HCT116 (cell line): Measurements from ENCODE around the gene MCF2L2. TPM values are rescaled to one million over a fixed set of nuclear protein-coding genes. Genes with fewer than 3 reads are reported as not detected.

Experiments used
- ATAC-seq: fragments of 200-7000 bp; cut with Tn5 transposase; 2 replicates; pipeline ENCODE4 v1.9.1; 2020; ENCODE audit warnings: mild to moderate bottlenecking, moderate library complexity
- BruUV-seq: library from RNA; stranded (reverse); fragments of 400-500 nt; replicated peaks from 2 replicates; lab custom pipeline; 2021; lab: Mats Ljungman, UMichigan
- CTCF ChIA-PET: fragments of 300-600 bp; sonication (Branson Sonifier 250); formaldehyde crosslinking; loops from one replicate; lab custom pipeline; 2021; ENCODE audit warnings: antibody characterized with exemption; lab: Charles Lee
- POLR2A ChIA-PET: fragments of 300-600, 350-600 bp; sonication (Branson Sonifier 250); formaldehyde crosslinking; loops from one replicate; lab custom pipeline; 2021; ENCODE audit warnings: antibody characterized with exemption; lab: Charles Lee
- RAD21 ChIA-PET, 2 experiments: fragments of 300-600 bp; sonication (Branson Sonifier 250); formaldehyde crosslinking; loops; one replicate each; lab custom pipeline; 2023; ENCODE audit warnings: low total read pairs in 2 of 2; ENCODE audit not compliant: uncharacterized antibody in 2 of 2, unreplicated experiment in 2 of 2, low non-redundant PET in 1 of 2; lab: Charles Lee
- DNase-seq: peaks from one replicate; pipeline ENCODE4 v3.0.0-alpha.2; 2010; ENCODE audit warnings: low read depth, low spot score
- H2AFZ ChIP-seq: fragments of 200-600 bp; shearing (Covaris generic), sonication (generic); 2 replicates; pipeline ENCODE4 v1.6.1; 2017; ENCODE audit warnings: low read depth, mixed run types, mixed read lengths, antibody characterized with exemption, low read length; ENCODE audit not compliant: poor library complexity, severe bottlenecking
- H3K27ac ChIP-seq: 2 replicates; pipeline ENCODE4 v1.5.1; 2012; ENCODE audit warnings: low read depth, low read length
- H3K27me3 ChIP-seq: fragments of 200-600 bp; sonication (generic); 2 replicates; pipeline ENCODE4 v1.6.1; 2016; ENCODE audit warnings: mixed run types, low read length, mixed read lengths; ENCODE audit not compliant: insufficient read depth
- H3K36me3 ChIP-seq, 2 experiments: fragments of 200-500 bp in 1 of 2; fragments of 200-600 bp in 1 of 2; sonication (Bioruptor generic) in 1 of 2; sonication (generic) in 1 of 2; 2 replicates each; pipeline versions ENCODE4 v1.5.1 to v1.6.1; 2014 to 2016; ENCODE audit warnings: low read length in 2 of 2, inconsistent platforms in 1 of 2, mixed read lengths in 1 of 2, mixed run types in 1 of 2; ENCODE audit not compliant: insufficient read depth in 2 of 2, control insufficient read depth in 1 of 2
- H3K4me1 ChIP-seq, 2 experiments: fragments of 200-600 bp in 1 of 2; sonication (generic) in 1 of 2; 2 replicates each; pipeline versions ENCODE4 v1.5.1 to v1.6.1; 2012 to 2017; ENCODE audit warnings: low read length in 2 of 2, inconsistent platforms in 1 of 2, mild to moderate bottlenecking in 1 of 2, mixed read lengths in 1 of 2, mixed run types in 1 of 2, moderate library complexity in 1 of 2; ENCODE audit not compliant: insufficient read depth in 2 of 2, control insufficient read depth in 1 of 2
- H3K4me2 ChIP-seq: fragments of 200-600 bp; sonication (generic); 2 replicates; pipeline ENCODE4 v1.6.1; 2017; ENCODE audit warnings: mixed run types, low read length, mixed read lengths
- H3K4me3 ChIP-seq, 2 experiments: fragments of 200-600 bp in 1 of 2; sonication (generic) in 1 of 2; replicated peaks in 1 of 2; 2 replicates each; pipeline ENCODE4 v1.5.1; 2011 to 2016; ENCODE audit warnings: low read length in 2 of 2, control low read depth in 1 of 2, low read depth in 1 of 2, mild to moderate bottlenecking in 1 of 2, mixed read lengths in 1 of 2, mixed run types in 1 of 2
- H3K79me2 ChIP-seq: fragments of 200-600 bp; sonication (generic); 2 replicates; pipeline ENCODE4 v1.6.1; 2017; ENCODE audit warnings: mild to moderate bottlenecking, mixed run types, low read length, moderate library complexity, mixed read lengths; ENCODE audit not compliant: insufficient read depth
- H3K9ac ChIP-seq: fragments of 200-600 bp; sonication (generic); 2 replicates; pipeline ENCODE4 v1.6.1; 2016; ENCODE audit warnings: low read length, mixed read lengths
- H3K9me2 ChIP-seq: fragments of 200-600 bp; sonication (generic), shearing (Covaris generic); 2 replicates; pipeline ENCODE4 v1.6.1; 2017; ENCODE audit warnings: mixed run types, mild to moderate bottlenecking, moderate library complexity; ENCODE audit not compliant: insufficient read depth
- H3K9me3 ChIP-seq, 2 experiments: fragments of 200-500 bp in 1 of 2; fragments of 200-600 bp in 1 of 2; sonication (Bioruptor generic) in 1 of 2; sonication (generic) in 1 of 2; 2 replicates each; pipeline ENCODE4 v1.6.1; 2014 to 2017; ENCODE audit warnings: low read length in 2 of 2, mixed read lengths in 2 of 2, inconsistent platforms in 1 of 2, low read depth in 1 of 2, mild to moderate bottlenecking in 1 of 2, mixed run types in 1 of 2, moderate library complexity in 1 of 2; ENCODE audit not compliant: control insufficient read depth in 1 of 2, insufficient read depth in 1 of 2
- H4K20me1 ChIP-seq: fragments of 200-600 bp; sonication (generic), shearing (Covaris generic); 2 replicates; pipeline ENCODE4 v1.6.1; 2017; ENCODE audit warnings: mixed run types, mild to moderate bottlenecking, moderate library complexity; ENCODE audit not compliant: insufficient read depth
- CBX3 ChIP-seq: IDR thresholded peaks from 2 replicates; pipeline ENCODE4 v1.6.1; 2012; ENCODE audit warnings: low read depth
- CEBPB ChIP-seq: IDR thresholded peaks from 2 replicates; pipeline ENCODE4 v1.6.1; 2012; ENCODE audit warnings: low read depth
- EGR1 ChIP-seq: IDR thresholded peaks from 2 replicates; pipeline ENCODE4 v1.6.1; 2012; ENCODE audit warnings: low read depth
- ELF1 ChIP-seq: IDR thresholded peaks from 2 replicates; pipeline ENCODE4 v1.6.1; 2012; ENCODE audit warnings: low read depth, borderline replicate concordance
- EZH2 ChIP-seq: fragments of 200-600 bp; sonication (generic); IDR thresholded peaks from 2 replicates; pipeline ENCODE4 v1.6.1; 2017; ENCODE audit warnings: antibody characterized with exemption, mixed run types
- EZH2phosphoT487 ChIP-seq: fragments of 200-600 bp; IDR thresholded peaks from 2 replicates; pipeline ENCODE4 v1.6.1; 2018; ENCODE audit warnings: antibody characterized with exemption, borderline replicate concordance
- FOSL1 ChIP-seq: IDR thresholded peaks from 2 replicates; pipeline ENCODE4 v1.6.1; 2012; ENCODE audit warnings: low read depth
- JUND ChIP-seq: IDR thresholded peaks from 2 replicates; pipeline ENCODE4 v1.6.1; 2012
- POLR2A ChIP-seq: IDR thresholded peaks from 2 replicates; pipeline ENCODE4 v1.7.0; 2011; ENCODE audit warnings: borderline replicate concordance; ENCODE audit not compliant: insufficient read depth, insufficient read length; ENCODE audit errors: extremely low read depth
- POLR2AphosphoS5 ChIP-seq: IDR thresholded peaks from 2 replicates; pipeline ENCODE4 v1.6.1; 2011; ENCODE audit warnings: mild to moderate bottlenecking, low read depth, low read length, moderate library complexity
- RAD21 ChIP-seq: IDR thresholded peaks from 2 replicates; pipeline ENCODE4 v1.6.1; 2012; ENCODE audit warnings: low read depth, mild to moderate bottlenecking
- SIN3A ChIP-seq: IDR thresholded peaks from 2 replicates; pipeline ENCODE4 v1.6.1; 2012; ENCODE audit warnings: low read depth
- SRF ChIP-seq: IDR thresholded peaks from 2 replicates; pipeline ENCODE4 v1.6.1; 2012; ENCODE audit warnings: low read depth
- TCF7L2 ChIP-seq: IDR thresholded peaks from 2 replicates; pipeline ENCODE4 v1.7.0; 2011; ENCODE audit warnings: borderline replicate concordance, inconsistent platforms; ENCODE audit not compliant: insufficient read depth, insufficient read length; ENCODE audit errors: extremely low read depth
- YY1 ChIP-seq: IDR thresholded peaks from 2 replicates; pipeline ENCODE4 v1.6.1; 2011; ENCODE audit warnings: low read length, low read depth, moderate library complexity, mild to moderate bottlenecking; ENCODE audit not compliant: insufficient replicate concordance; ENCODE audit errors: extremely low read depth
- ZFX ChIP-seq: fragments of 450-650 bp; IDR thresholded peaks from 2 replicates; pipeline ENCODE4 v1.6.1; 2017
- intact Hi-C: fragments of 100-400 bp; cut with micrococcal nuclease; formaldehyde crosslinking; loops from 2 replicates; pipeline ENCODE4 v1.10.0; 2022
- total RNA-seq: library from RNA; stranded (reverse); gene quantifications from one replicate; pipeline ENCODE4 v1.2.1, GENCODE V29; 2021; ENCODE audit not compliant: unreplicated experiment
- TF ChIP-seq, protein P1 (sequence below): IDR thresholded peaks from 2 replicates; pipeline ENCODE4 v1.6.1; 2012
- TF ChIP-seq, protein P2 (sequence below): IDR thresholded peaks from 2 replicates; pipeline ENCODE4 v1.6.1; 2011; ENCODE audit warnings: mild to moderate bottlenecking, low read length, moderate library complexity; ENCODE audit not compliant: insufficient replicate concordance; ENCODE audit errors: extremely low read depth
- TF ChIP-seq, protein P3 (sequence below), 3 experiments: fragments of 200-600 bp in 1 of 3; sonication (generic) in 1 of 3; IDR thresholded peaks in 2 of 3; conservative IDR thresholded peaks in 1 of 3; 2 replicates each; pipeline ENCODE4 v1.5.1; 2012 to 2017; ENCODE audit warnings: low read depth in 2 of 3, low read length in 2 of 3, antibody characterized with exemption in 1 of 3, borderline replicate concordance in 1 of 3, control low read depth in 1 of 3, mild to moderate bottlenecking in 1 of 3, mixed read lengths in 1 of 3, mixed run types in 1 of 3, moderate library complexity in 1 of 3; ENCODE audit not compliant: insufficient read depth in 1 of 3
- TF ChIP-seq, protein P4 (sequence below): IDR thresholded peaks from 2 replicates; pipeline ENCODE4 v1.6.1; 2012; ENCODE audit warnings: low read depth

The MCF2L2 gene
- total RNA-seq, 1 experiment from 2014 or later: 1.5 TPM

DNA sequence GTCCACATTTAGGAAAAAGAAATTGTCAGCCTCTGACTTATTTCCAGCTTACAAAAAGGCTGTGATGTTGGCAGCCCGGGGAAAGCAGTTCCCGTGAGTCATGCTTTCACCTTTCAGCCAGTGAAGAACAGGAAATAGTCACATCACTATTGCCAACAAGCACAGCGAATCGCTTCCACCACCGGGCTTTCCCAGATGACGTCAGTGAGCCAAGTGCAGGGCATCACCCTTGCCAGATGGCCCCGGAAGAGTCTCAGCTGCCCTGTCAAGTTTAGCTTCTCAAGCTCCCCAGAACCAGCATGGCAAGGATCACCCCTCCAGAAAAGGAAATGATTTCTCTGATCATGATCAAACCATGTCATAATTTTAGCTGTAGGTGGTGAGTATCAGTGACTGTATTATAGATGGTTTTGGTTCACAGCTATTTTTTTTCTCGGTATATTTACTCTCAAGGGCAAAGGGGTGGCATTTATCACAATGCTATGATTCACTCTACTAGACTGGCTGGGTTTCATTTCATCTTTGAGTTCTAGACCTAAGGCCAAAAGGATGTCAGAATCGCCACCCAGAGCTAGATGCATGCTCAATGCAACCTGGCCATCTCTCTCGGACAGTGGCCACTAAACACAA is 142.5 kb downstream of the MCF2L2 start:
- no peaks in the 10 kb centered on the region for H4K20me1 ChIP-seq
- no peak overlapping the region for H2AFZ ChIP-seq
- intact Hi-C loops: no loop called here
- ChIA-PET RAD21 (no interaction called here), CTCF (interaction anchor here (0.7 to 1.8 kb wide), 2 partner anchors 10 to 97 kb away, joined by 3 to 8 read pairs; no protein-coding TSS in a partner anchor), POLR2A (interaction anchor here (0.8 to 2.1 kb wide), 2 partner anchors 11 to 13 kb away, joined by 3 to 8 read pairs; no protein-coding TSS in a partner anchor)
- peak; percentile 97 for ATAC-seq
- peak overlapping the region; percentile 69 for H3K27ac ChIP-seq
- no peaks in the 10 kb centered on the region for H3K27me3 ChIP-seq
- H3K4me3 ChIP-seq: peak overlapping the region; percentile 35 to 50
- peaks cover 12 to 30% of the 10 kb centered on the region in 2 experiments for H3K4me1 ChIP-seq
- H3K36me3 ChIP-seq: no peaks in the 10 kb centered on the region
- TSS peak; percentile 94 for BruUV-seq
- peak overlapping the region; percentile 47 for H3K9ac ChIP-seq
- peak; percentile 92 for DNase-seq
- H3K9me3 ChIP-seq: no peaks in the 10 kb centered on the region
- no peaks in the 10 kb centered on the region for H3K9me2 ChIP-seq
- H3K4me2 ChIP-seq: peak overlapping the region; percentile 72
- no peaks in the 10 kb centered on the region for H3K79me2 ChIP-seq
- TF ChIP-seq RAD21 (peak; percentile 12; the same call in 1 of the 2 replicates), CEBPB (no peak; the same call in 1 of the 2 replicates), POLR2A (no peak), CBX3 (peak; percentile 81), FOSL1 (peak; percentile 84), POLR2AphosphoS5 (peak; percentile 74), EGR1 (no peak), SRF (peak; percentile 60; the same call in 1 of the 2 replicates), EZH2 (no peak), EZH2phosphoT487 (no peak), ZFX (no peak), SIN3A (peak; percentile 81), ELF1 (peak; percentile 47; the same call in 1 of the 2 replicates), TCF7L2 (no peak), JUND (peak; percentile 86), YY1 (peak; percentile 34)
- TF ChIP-seq, protein P1, sequence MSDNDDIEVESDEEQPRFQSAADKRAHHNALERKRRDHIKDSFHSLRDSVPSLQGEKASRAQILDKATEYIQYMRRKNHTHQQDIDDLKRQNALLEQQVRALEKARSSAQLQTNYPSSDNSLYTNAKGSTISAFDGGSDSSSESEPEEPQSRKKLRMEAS: no peak
- TF ChIP-seq, protein P2, sequence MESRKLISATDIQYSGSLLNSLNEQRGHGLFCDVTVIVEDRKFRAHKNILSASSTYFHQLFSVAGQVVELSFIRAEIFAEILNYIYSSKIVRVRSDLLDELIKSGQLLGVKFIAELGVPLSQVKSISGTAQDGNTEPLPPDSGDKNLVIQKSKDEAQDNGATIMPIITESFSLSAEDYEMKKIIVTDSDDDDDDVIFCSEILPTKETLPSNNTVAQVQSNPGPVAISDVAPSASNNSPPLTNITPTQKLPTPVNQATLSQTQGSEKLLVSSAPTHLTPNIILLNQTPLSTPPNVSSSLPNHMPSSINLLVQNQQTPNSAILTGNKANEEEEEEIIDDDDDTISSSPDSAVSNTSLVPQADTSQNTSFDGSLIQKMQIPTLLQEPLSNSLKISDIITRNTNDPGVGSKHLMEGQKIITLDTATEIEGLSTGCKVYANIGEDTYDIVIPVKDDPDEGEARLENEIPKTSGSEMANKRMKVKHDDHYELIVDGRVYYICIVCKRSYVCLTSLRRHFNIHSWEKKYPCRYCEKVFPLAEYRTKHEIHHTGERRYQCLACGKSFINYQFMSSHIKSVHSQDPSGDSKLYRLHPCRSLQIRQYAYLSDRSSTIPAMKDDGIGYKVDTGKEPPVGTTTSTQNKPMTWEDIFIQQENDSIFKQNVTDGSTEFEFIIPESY: no peak
- TF ChIP-seq, protein P3, sequence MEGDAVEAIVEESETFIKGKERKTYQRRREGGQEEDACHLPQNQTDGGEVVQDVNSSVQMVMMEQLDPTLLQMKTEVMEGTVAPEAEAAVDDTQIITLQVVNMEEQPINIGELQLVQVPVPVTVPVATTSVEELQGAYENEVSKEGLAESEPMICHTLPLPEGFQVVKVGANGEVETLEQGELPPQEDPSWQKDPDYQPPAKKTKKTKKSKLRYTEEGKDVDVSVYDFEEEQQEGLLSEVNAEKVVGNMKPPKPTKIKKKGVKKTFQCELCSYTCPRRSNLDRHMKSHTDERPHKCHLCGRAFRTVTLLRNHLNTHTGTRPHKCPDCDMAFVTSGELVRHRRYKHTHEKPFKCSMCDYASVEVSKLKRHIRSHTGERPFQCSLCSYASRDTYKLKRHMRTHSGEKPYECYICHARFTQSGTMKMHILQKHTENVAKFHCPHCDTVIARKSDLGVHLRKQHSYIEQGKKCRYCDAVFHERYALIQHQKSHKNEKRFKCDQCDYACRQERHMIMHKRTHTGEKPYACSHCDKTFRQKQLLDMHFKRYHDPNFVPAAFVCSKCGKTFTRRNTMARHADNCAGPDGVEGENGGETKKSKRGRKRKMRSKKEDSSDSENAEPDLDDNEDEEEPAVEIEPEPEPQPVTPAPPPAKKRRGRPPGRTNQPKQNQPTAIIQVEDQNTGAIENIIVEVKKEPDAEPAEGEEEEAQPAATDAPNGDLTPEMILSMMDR (IDR thresholded peaks at IDR 0.05 in 2 of 3, conservative IDR thresholded peaks at IDR 0.05 in 1 of 3; ENCODE audit: borderline replicate concordance in 1 of 3, insufficient read depth in 1 of 3, low read depth in 2 of 3, low read length in 2 of 3): no peak
- TF ChIP-seq, protein P4, sequence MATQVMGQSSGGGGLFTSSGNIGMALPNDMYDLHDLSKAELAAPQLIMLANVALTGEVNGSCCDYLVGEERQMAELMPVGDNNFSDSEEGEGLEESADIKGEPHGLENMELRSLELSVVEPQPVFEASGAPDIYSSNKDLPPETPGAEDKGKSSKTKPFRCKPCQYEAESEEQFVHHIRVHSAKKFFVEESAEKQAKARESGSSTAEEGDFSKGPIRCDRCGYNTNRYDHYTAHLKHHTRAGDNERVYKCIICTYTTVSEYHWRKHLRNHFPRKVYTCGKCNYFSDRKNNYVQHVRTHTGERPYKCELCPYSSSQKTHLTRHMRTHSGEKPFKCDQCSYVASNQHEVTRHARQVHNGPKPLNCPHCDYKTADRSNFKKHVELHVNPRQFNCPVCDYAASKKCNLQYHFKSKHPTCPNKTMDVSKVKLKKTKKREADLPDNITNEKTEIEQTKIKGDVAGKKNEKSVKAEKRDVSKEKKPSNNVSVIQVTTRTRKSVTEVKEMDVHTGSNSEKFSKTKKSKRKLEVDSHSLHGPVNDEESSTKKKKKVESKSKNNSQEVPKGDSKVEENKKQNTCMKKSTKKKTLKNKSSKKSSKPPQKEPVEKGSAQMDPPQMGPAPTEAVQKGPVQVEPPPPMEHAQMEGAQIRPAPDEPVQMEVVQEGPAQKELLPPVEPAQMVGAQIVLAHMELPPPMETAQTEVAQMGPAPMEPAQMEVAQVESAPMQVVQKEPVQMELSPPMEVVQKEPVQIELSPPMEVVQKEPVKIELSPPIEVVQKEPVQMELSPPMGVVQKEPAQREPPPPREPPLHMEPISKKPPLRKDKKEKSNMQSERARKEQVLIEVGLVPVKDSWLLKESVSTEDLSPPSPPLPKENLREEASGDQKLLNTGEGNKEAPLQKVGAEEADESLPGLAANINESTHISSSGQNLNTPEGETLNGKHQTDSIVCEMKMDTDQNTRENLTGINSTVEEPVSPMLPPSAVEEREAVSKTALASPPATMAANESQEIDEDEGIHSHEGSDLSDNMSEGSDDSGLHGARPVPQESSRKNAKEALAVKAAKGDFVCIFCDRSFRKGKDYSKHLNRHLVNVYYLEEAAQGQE: no peak
